ENCODE data around the gene TADA2A.

DNA sequence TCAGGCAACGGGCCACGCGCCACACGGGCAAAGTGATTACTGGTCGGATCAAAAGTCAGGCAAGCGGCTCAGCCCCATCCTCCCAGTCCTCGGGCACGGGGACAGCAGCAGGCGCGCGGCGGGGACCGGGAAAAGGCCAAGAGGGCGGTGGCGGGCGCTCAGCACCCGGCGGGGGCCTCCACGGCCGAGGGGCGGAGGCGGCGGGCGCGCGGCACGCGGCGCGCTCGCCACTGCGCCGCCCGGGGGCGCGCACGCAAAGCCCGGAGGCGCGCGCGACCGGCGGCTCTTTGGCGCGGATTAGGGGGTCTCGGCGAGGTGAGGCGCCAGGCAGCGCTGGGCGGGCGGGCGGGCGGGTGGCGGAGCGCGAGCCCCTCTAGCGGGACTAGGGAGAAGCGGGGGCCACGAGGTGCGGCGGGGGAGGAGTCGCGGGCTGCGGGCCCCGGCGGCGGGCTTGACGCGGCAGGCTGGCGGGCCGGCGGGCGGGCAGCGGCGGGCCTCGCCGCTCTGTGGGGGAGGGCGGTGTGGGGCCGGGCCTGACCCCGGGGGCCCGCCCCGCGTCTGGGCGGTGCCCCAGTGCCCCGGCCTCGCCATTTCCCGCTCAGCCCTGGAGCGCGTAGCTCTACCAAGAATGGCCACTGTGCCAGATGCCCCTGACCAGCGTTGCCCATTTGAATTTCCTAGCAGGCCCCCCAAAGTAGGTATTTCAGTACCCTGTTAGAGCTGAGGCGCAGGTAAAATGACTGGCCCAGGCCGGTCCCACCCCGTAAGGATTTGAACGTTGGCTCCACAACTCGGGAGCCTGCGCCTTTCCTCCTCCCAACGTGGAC, at the start of gene TADA2A, which contains the start of gene ACACA:
- TF ChIP-seq, protein P1, sequence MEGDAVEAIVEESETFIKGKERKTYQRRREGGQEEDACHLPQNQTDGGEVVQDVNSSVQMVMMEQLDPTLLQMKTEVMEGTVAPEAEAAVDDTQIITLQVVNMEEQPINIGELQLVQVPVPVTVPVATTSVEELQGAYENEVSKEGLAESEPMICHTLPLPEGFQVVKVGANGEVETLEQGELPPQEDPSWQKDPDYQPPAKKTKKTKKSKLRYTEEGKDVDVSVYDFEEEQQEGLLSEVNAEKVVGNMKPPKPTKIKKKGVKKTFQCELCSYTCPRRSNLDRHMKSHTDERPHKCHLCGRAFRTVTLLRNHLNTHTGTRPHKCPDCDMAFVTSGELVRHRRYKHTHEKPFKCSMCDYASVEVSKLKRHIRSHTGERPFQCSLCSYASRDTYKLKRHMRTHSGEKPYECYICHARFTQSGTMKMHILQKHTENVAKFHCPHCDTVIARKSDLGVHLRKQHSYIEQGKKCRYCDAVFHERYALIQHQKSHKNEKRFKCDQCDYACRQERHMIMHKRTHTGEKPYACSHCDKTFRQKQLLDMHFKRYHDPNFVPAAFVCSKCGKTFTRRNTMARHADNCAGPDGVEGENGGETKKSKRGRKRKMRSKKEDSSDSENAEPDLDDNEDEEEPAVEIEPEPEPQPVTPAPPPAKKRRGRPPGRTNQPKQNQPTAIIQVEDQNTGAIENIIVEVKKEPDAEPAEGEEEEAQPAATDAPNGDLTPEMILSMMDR (IDR thresholded peaks at IDR 0.05) = no peak
- TF ChIP-seq POLR2AphosphoS5 (IDR thresholded peaks at IDR 0.05) = peak in 2 of 3 donors; percentile 21 to 70

Data from suprapubic skin (tissue), 3 donors.